Upper lobe of left lung (tissue), 4 donors: Measurements from ENCODE around the gene PTPN1.

ENCODE experiments used
- EP300 ChIP-seq, 4 donors: sonication (generic); formaldehyde crosslinking; IDR thresholded peaks; one replicate each; pipeline ENCODE4 v1.5.1; 2017; ENCODE audit warnings: antibody characterized with exemption in 4 of 4, control low read depth in 2 of 4
- POLR2A ChIP-seq, 4 donors: fragments of 450-650 bp; IDR thresholded peaks; one replicate each; pipeline ENCODE4 v1.5.1; 2016 to 2017; ENCODE audit warnings: antibody characterized with exemption in 4 of 4, mild to moderate bottlenecking in 2 of 4
- TF ChIP-seq, protein P1 (sequence below), 6 experiments: fragments of 450-650 bp in 4 of 6; fragments of 200-600 bp in 2 of 6; sonication (generic) in 2 of 6; IDR thresholded peaks; one replicate each; pipeline ENCODE4 v1.5.1; 2016 to 2019; ENCODE audit warnings: antibody characterized with exemption in 6 of 6

DNA sequence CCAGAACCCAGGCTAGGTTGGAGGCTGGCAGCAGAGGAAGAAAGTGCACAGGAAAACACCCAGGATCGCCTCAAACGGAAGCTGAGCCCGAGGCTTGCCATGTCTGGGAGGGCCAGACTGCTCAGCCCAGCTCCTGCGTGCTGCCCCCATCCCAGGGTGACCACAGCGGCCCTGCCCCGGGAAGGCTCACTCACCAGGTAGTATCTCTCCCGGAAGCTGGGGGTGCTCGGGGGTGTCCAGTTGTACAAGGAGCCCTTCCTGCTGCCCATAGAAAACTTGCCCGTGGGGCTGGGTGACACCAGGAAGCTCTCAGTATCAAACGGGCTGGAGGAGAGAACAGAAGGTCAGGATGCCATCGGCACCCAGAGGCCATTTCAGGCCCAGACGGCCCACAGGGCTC is 94.3 kb downstream of the PTPN1 start:
- TF ChIP-seq EP300 (IDR thresholded peaks at IDR 0.05) (no peak), POLR2A (IDR thresholded peaks at IDR 0.05) (no peak)
- TF ChIP-seq, protein P1, sequence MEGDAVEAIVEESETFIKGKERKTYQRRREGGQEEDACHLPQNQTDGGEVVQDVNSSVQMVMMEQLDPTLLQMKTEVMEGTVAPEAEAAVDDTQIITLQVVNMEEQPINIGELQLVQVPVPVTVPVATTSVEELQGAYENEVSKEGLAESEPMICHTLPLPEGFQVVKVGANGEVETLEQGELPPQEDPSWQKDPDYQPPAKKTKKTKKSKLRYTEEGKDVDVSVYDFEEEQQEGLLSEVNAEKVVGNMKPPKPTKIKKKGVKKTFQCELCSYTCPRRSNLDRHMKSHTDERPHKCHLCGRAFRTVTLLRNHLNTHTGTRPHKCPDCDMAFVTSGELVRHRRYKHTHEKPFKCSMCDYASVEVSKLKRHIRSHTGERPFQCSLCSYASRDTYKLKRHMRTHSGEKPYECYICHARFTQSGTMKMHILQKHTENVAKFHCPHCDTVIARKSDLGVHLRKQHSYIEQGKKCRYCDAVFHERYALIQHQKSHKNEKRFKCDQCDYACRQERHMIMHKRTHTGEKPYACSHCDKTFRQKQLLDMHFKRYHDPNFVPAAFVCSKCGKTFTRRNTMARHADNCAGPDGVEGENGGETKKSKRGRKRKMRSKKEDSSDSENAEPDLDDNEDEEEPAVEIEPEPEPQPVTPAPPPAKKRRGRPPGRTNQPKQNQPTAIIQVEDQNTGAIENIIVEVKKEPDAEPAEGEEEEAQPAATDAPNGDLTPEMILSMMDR (IDR thresholded peaks at IDR 0.05): no peak
